WTC11 (cell line): ENCODE results near the gene RUSF1. TPM values are rescaled to one million over a fixed set of nuclear protein-coding genes. Genes with fewer than 3 reads are reported as not detected.

Experiments used
- ATAC-seq: fragments of 200-7000 bp; cut with Tn5 transposase; 2 replicates; pipeline ENCODE4 v1.10.0; 2021; ENCODE audit warnings: mild to moderate bottlenecking, moderate library complexity
- CTCF ChIA-PET: fragments of 300-600 bp; sonication (Branson Sonifier 250); formaldehyde crosslinking; loops from one replicate; lab custom pipeline; 2021; ENCODE audit warnings: antibody characterized with exemption; lab: Charles Lee
- POLR2A ChIA-PET: fragments of 350-600 bp; sonication (Branson Sonifier 250); formaldehyde crosslinking; loops from one replicate; lab custom pipeline; 2021; ENCODE audit warnings: antibody characterized with exemption; lab: Charles Lee
- DNase-seq: peaks from one replicate; pipeline ENCODE4 v3.0.0; 2021; ENCODE audit warnings: low spot score
- H3K27ac Mint-ChIP-seq: 2 replicates; pipeline ENCODE4 v1.8.0; 2021; ENCODE audit warnings: mixed read lengths
- H3K27me3 Mint-ChIP-seq: 2 replicates; pipeline ENCODE4 v1.8.0; 2021; ENCODE audit warnings: low read depth, mild to moderate bottlenecking, moderate library complexity, mixed read lengths
- H3K36me3 Mint-ChIP-seq: 2 replicates; pipeline ENCODE4 v1.8.0; 2021; ENCODE audit warnings: mixed read lengths
- H3K4me1 Mint-ChIP-seq: 2 replicates; pipeline ENCODE4 v1.8.0; 2022; ENCODE audit warnings: mixed read lengths
- H3K4me3 Mint-ChIP-seq: 2 replicates; pipeline ENCODE4 v1.8.0; 2021; ENCODE audit warnings: mild to moderate bottlenecking, moderate library complexity, mixed read lengths
- H3K9me3 Mint-ChIP-seq: 2 replicates; pipeline ENCODE4 v1.8.0; 2021; ENCODE audit warnings: mixed read lengths
- ATF3 ChIP-seq: sonication (generic); formaldehyde crosslinking; conservative IDR thresholded peaks from 2 replicates; pipeline ENCODE4 v1.8.1; 2022; ENCODE audit warnings: mild to moderate bottlenecking, missing genetic modification reagents
- CBFB ChIP-seq: sonication (generic); formaldehyde crosslinking; IDR thresholded peaks from 2 replicates; pipeline ENCODE4 v1.8.1; 2022; ENCODE audit warnings: mild to moderate bottlenecking, low read depth, missing genetic modification reagents
- ERG ChIP-seq: fragments of 250-450 bp; sonication (Bioruptor Pico); IDR thresholded peaks from 2 replicates; pipeline ENCODE4 v1.8.0; 2021; ENCODE audit warnings: mild to moderate bottlenecking
- GRHL2 ChIP-seq: fragments of 250-450 bp; sonication (Bioruptor Pico); IDR thresholded peaks from 2 replicates; pipeline ENCODE4 v1.8.0; 2022; ENCODE audit warnings: mild to moderate bottlenecking, moderate library complexity; ENCODE audit not compliant: insufficient replicate concordance, severe bottlenecking
- JAZF1 ChIP-seq: fragments of 250-450 bp; sonication (Bioruptor Pico); IDR thresholded peaks from 2 replicates; pipeline ENCODE4 v1.9.0; 2021; ENCODE audit warnings: moderate library complexity, mild to moderate bottlenecking, inconsistent platforms
- MAX ChIP-seq: sonication (generic); formaldehyde crosslinking; IDR thresholded peaks from 2 replicates; pipeline ENCODE4 v1.8.0; 2022; ENCODE audit warnings: mild to moderate bottlenecking, missing genetic modification reagents
- MYBL2 ChIP-seq: sonication (generic); formaldehyde crosslinking; IDR thresholded peaks from 2 replicates; pipeline ENCODE4 v1.8.1; 2023; ENCODE audit warnings: mild to moderate bottlenecking, moderate library complexity, missing genetic modification reagents
- NR1H2 ChIP-seq: sonication (generic); formaldehyde crosslinking; IDR thresholded peaks from 2 replicates; pipeline ENCODE4 v1.9.0; 2021; ENCODE audit warnings: mild to moderate bottlenecking, moderate library complexity, missing genetic modification reagents
- RELA ChIP-seq: sonication (generic); formaldehyde crosslinking; IDR thresholded peaks from 2 replicates; pipeline ENCODE4 v1.8.1; 2022; ENCODE audit warnings: missing genetic modification reagents, mild to moderate bottlenecking, borderline replicate concordance
- SOX15 ChIP-seq: fragments of 250-450 bp; sonication (Bioruptor Pico); IDR thresholded peaks from 2 replicates; pipeline ENCODE4 v1.9.0; 2021; ENCODE audit warnings: mild to moderate bottlenecking
- ZNF219 ChIP-seq: sonication (generic); formaldehyde crosslinking; IDR thresholded peaks from 2 replicates; pipeline ENCODE4 v1.8.0; 2023; ENCODE audit warnings: missing genetic modification reagents, mild to moderate bottlenecking, borderline replicate concordance
- ZNF232 ChIP-seq: sonication (generic); formaldehyde crosslinking; IDR thresholded peaks from 2 replicates; pipeline ENCODE4 v1.8.0; 2022; ENCODE audit warnings: mild to moderate bottlenecking, missing genetic modification reagents
- ZNF317 ChIP-seq: sonication (generic); formaldehyde crosslinking; IDR thresholded peaks from 2 replicates; pipeline ENCODE4 v1.8.1; 2023; ENCODE audit warnings: low read depth, mild to moderate bottlenecking, moderate library complexity, missing genetic modification reagents, borderline replicate concordance
- ZNF396 ChIP-seq: fragments of 250-450 bp; sonication (Bioruptor Pico); IDR thresholded peaks from 2 replicates; pipeline ENCODE4 v1.8.0; 2021; ENCODE audit warnings: mild to moderate bottlenecking, moderate library complexity, borderline replicate concordance
- ZNF423 ChIP-seq: fragments of 250-450 bp; sonication (Bioruptor Pico); IDR thresholded peaks from 2 replicates; pipeline ENCODE4 v2.1.2; 2022; ENCODE audit warnings: mild to moderate bottlenecking, moderate library complexity
- total RNA-seq: library from RNA; stranded (reverse); gene quantifications from 3 replicates; pipeline ENCODE4 v1.2.3, GENCODE V29; 2021
- TF ChIP-seq, protein P1 (sequence below): sonication (generic); formaldehyde crosslinking; IDR thresholded peaks from 2 replicates; pipeline ENCODE4 v1.8.1; 2022; ENCODE audit warnings: low read depth, missing genetic modification reagents, borderline replicate concordance
- TF ChIP-seq, protein P2 (sequence below): sonication (generic); formaldehyde crosslinking; IDR thresholded peaks from 2 replicates; pipeline ENCODE4 v1.8.1; 2023; ENCODE audit warnings: mild to moderate bottlenecking, missing genetic modification reagents, borderline replicate concordance
- TF ChIP-seq, protein P3 (sequence below): sonication (generic); formaldehyde crosslinking; conservative IDR thresholded peaks from 2 replicates; pipeline ENCODE4 v1.8.1; 2023; ENCODE audit warnings: mild to moderate bottlenecking, low read depth, missing genetic modification reagents, moderate library complexity
- TF ChIP-seq, protein P4 (sequence below): sonication (generic); formaldehyde crosslinking; IDR thresholded peaks from 2 replicates; pipeline ENCODE4 v1.8.1; 2022; ENCODE audit warnings: mild to moderate bottlenecking, moderate library complexity, missing genetic modification reagents
- TF ChIP-seq, protein P5 (sequence below): sonication (generic); formaldehyde crosslinking; IDR thresholded peaks from 2 replicates; pipeline ENCODE4 v1.8.1; 2022; ENCODE audit warnings: missing genetic modification reagents, borderline replicate concordance

RUSF1 gene
- total RNA-seq, 1 experiment from 2014 or later, result 35.9 TPM

DNA sequence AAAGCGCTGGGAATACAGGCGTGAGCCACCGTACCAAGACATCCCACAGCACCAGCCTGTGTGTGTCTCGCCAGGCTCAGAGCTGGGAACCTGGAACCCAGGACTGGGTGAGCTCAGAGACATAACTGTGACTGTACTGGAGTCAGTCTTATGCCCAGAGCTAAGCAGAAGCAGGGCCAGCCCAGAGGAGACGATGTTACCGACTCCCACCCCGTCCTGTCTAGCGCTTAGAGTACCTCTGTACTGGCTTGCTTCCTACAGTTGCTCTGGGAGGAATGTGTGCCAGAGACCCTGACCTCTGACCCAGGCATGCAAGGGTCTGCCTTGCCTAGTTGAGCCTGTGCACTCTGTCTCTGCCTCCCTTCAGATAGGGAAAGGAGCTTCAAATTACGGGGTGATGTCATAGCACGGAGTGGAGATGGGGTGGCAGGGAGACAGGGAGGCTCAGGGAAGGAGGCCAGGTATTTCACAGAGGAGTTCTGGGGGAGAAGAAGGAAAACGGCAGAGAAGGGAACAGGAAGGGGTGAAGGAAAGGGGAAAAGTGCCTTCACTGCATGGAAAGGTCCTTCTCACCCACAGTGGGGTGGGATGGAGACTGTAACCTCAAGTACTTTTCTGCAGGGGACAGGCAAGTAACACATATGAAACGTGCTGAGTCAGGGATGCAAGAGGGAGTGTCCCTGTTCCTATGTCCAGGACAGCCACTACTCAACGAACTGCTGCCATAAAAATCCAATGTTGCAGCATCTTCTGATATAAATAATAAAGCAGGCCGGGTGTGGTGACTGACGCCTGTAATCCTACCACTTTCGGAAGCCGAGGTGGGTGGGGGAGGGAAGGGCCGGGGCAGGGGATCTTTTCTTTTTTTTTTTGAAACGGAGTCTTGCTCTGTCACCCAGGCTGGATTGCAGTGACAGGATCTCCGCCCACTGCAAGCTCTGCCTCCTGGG lies 54.7 kb downstream of the RUSF1 start (continued):
- TF ChIP-seq NR1H2, result no peak

- Mint-ChIP-seq H3K27me3 (no peaks in the 10 kb centered on the region), H3K4me3 (peak overlapping the region; percentile 14; the same call in 1 of the 2 replicates), H3K36me3 (no peaks in the 10 kb centered on the region), H3K27ac (no peak overlapping the region; the same call in 1 of the 2 replicates), H3K4me1 (peaks cover 45% of the 10 kb centered on the region), H3K9me3 (no peaks in the 10 kb centered on the region)
- DNase-seq (no peak), ATAC-seq (no peak)
- TF ChIP-seq, protein P1, sequence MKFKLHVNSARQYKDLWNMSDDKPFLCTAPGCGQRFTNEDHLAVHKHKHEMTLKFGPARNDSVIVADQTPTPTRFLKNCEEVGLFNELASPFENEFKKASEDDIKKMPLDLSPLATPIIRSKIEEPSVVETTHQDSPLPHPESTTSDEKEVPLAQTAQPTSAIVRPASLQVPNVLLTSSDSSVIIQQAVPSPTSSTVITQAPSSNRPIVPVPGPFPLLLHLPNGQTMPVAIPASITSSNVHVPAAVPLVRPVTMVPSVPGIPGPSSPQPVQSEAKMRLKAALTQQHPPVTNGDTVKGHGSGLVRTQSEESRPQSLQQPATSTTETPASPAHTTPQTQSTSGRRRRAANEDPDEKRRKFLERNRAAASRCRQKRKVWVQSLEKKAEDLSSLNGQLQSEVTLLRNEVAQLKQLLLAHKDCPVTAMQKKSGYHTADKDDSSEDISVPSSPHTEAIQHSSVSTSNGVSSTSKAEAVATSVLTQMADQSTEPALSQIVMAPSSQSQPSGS (CRISPR knock-in tag), result no peak
- TF ChIP-seq ZNF232 (CRISPR knock-in tag) (no peak), ERG (CRISPR knock-in tag) (no peak), MYBL2 (CRISPR knock-in tag) (no peak), ZNF219 (CRISPR knock-in tag) (no peak), ZNF423 (CRISPR knock-in tag) (no peak), JAZF1 (no peak), ATF3 (CRISPR knock-in tag) (no peak), CBFB (CRISPR knock-in tag) (no peak), ZNF396 (no peak), RELA (CRISPR knock-in tag) (no peak), GRHL2 (no peak), ZNF317 (CRISPR knock-in tag) (no peak), SOX15 (no peak), MAX (no peak)
- TF ChIP-seq, protein P2, sequence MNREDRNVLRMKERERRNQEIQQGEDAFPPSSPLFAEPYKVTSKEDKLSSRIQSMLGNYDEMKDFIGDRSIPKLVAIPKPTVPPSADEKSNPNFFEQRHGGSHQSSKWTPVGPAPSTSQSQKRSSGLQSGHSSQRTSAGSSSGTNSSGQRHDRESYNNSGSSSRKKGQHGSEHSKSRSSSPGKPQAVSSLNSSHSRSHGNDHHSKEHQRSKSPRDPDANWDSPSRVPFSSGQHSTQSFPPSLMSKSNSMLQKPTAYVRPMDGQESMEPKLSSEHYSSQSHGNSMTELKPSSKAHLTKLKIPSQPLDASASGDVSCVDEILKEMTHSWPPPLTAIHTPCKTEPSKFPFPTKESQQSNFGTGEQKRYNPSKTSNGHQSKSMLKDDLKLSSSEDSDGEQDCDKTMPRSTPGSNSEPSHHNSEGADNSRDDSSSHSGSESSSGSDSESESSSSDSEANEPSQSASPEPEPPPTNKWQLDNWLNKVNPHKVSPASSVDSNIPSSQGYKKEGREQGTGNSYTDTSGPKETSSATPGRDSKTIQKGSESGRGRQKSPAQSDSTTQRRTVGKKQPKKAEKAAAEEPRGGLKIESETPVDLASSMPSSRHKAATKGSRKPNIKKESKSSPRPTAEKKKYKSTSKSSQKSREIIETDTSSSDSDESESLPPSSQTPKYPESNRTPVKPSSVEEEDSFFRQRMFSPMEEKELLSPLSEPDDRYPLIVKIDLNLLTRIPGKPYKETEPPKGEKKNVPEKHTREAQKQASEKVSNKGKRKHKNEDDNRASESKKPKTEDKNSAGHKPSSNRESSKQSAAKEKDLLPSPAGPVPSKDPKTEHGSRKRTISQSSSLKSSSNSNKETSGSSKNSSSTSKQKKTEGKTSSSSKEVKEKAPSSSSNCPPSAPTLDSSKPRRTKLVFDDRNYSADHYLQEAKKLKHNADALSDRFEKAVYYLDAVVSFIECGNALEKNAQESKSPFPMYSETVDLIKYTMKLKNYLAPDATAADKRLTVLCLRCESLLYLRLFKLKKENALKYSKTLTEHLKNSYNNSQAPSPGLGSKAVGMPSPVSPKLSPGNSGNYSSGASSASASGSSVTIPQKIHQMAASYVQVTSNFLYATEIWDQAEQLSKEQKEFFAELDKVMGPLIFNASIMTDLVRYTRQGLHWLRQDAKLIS, result no peak
- TF ChIP-seq, protein P3, sequence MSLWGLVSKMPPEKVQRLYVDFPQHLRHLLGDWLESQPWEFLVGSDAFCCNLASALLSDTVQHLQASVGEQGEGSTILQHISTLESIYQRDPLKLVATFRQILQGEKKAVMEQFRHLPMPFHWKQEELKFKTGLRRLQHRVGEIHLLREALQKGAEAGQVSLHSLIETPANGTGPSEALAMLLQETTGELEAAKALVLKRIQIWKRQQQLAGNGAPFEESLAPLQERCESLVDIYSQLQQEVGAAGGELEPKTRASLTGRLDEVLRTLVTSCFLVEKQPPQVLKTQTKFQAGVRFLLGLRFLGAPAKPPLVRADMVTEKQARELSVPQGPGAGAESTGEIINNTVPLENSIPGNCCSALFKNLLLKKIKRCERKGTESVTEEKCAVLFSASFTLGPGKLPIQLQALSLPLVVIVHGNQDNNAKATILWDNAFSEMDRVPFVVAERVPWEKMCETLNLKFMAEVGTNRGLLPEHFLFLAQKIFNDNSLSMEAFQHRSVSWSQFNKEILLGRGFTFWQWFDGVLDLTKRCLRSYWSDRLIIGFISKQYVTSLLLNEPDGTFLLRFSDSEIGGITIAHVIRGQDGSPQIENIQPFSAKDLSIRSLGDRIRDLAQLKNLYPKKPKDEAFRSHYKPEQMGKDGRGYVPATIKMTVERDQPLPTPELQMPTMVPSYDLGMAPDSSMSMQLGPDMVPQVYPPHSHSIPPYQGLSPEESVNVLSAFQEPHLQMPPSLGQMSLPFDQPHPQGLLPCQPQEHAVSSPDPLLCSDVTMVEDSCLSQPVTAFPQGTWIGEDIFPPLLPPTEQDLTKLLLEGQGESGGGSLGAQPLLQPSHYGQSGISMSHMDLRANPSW (CRISPR knock-in tag), result no peak
- TF ChIP-seq, protein P4, sequence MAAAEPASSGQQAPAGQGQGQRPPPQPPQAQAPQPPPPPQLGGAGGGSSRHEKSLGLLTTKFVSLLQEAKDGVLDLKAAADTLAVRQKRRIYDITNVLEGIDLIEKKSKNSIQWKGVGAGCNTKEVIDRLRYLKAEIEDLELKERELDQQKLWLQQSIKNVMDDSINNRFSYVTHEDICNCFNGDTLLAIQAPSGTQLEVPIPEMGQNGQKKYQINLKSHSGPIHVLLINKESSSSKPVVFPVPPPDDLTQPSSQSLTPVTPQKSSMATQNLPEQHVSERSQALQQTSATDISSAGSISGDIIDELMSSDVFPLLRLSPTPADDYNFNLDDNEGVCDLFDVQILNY (CRISPR knock-in tag), result no peak
- TF ChIP-seq, protein P5, sequence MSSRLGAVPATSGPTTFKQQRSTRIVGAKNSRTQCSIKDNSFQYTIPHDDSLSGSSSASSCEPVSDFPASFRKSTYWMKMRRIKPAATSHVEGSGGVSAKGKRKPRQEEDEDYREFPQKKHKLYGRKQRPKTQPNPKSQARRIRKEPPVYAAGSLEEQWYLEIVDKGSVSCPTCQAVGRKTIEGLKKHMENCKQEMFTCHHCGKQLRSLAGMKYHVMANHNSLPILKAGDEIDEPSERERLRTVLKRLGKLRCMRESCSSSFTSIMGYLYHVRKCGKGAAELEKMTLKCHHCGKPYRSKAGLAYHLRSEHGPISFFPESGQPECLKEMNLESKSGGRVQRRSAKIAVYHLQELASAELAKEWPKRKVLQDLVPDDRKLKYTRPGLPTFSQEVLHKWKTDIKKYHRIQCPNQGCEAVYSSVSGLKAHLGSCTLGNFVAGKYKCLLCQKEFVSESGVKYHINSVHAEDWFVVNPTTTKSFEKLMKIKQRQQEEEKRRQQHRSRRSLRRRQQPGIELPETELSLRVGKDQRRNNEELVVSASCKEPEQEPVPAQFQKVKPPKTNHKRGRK, result no peak
- ChIA-PET POLR2A (interaction anchor here (0.7 kb wide), 1 partner anchor 257 kb away, joined by 4 read pairs; no protein-coding TSS in a partner anchor), CTCF (interaction anchor here (0.6 to 12.2 kb wide), 10 partner anchors 7 to 456 kb away, joined by 3 to 221 read pairs (median 6); partner anchors contain the start of genes ARMC5, PYDC1, SLC5A2 and TGFB1I1)
Measured at GRCh38 chr16:31452631-31453106, 55.5 kb downstream of the RUSF1 start.
